GM21390 (cell line): ENCODE measurements around the gene NLRP11.

ENCODE experiments used
- ATAC-seq: cut with Tn5 transposase; IDR thresholded peaks from one replicate; pipeline ENCODE4 v1.9.1; 2021; ENCODE audit not compliant: unreplicated experiment

NLRP11 gene

GRCh38 chr19:55831846-55832245 lies at the start of gene NLRP11:
Gene NLRP11 (minus strand): TSS chr19:55831999. CDS start chr19:55818174, 13,825 bp downstream.
- ATAC-seq = no peak

DNA sequence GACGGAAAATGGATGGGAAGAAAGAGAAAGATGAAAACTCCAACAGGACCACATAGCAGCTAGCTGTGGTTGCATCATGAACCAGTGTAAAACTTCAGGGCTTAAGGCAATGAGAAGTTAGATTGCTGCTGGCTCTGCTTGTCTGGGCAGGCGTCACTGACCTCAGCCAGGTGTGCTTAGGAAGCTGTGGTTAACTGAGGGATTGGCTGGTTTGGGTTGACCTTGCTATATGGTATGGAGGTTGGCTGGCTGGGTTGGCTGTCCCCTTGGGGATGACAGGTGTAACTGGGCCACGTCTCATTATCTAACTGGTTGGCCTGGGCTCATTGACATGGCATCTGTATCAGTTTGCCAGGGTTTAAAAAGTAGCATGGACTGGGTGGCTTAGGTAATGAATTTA lies 45.4 kb upstream of the NLRP11 start:
- no peak for ATAC-seq

- ATAC-seq = no peak
These were observed 38.9 kb upstream of the NLRP11 start for GRCh38 chr19:55870736-55871135.

DNA sequence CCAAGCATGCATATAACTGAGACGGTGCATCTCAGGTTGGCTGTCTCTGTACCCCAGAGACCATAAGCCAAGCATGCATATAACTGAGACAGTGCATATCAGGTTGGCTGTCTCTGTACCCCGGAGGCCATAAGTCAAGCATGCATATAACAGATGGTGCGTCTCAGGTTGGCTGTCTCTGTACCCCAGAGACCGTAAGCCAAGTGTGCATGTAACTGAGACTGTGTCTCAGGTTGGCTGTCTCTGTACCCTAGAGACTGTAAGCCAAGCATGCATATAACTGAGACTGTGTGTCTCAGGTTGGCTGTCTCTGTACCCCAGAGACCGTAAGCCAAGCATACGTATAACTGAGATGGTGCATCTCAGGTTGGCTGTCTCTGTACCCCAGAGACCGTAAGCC lies 35.3 kb upstream of the NLRP11 start:
- ATAC-seq = no peak

- ATAC-seq = no peak
These were observed 34.7 kb upstream of the NLRP11 start for GRCh38 chr19:55866521-55866920.

- ATAC-seq = no peak
These were observed 27.2 kb upstream of the NLRP11 start for GRCh38 chr19:55858969-55859368.

GRCh38 chr19:55858401-55858800 lies 26.6 kb upstream of the NLRP11 start:
- ATAC-seq = no peak

DNA sequence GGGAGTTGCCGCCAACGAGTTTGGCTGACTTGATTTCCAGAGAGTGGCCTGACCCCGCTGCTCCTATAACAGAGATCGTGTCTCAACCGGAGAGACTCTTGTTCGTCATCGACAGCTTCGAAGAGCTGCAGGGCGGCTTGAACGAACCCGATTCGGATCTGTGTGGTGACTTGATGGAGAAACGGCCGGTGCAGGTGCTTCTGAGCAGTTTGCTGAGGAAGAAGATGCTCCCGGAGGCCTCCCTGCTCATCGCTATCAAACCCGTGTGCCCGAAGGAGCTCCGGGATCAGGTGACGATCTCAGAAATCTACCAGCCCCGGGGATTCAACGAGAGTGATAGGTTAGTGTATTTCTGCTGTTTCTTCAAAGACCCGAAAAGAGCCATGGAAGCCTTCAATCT lies 26.2 kb upstream of the NLRP11 start:
- ATAC-seq = no peak

- no peak for ATAC-seq
These were observed 25.4 kb upstream of the NLRP11 start for GRCh38 chr19:55857149-55857548.

- ATAC-seq = no peak
These were observed 23.4 kb upstream of the NLRP11 start for GRCh38 chr19:55855160-55855559.

DNA sequence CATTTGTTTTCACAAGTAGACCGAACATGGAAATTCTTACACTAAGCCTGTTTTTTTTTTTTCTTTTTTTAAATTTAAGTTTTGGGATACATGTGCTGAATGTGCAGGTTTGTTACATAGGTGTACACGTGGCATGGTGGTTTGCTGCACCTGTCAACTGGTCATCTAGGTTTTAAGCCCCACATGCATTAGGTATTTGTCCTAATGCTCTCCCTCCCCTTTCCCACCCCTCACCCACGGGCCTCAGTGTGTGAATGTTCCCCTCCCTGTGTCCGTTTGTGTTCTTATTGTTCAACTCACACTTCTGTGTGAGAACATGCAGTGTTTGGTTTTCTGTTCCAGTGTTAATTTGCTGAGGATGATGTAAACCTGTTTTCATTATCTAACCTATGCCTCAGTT lies 7.1 kb upstream of the NLRP11 start:
- ATAC-seq = no peak

DNA sequence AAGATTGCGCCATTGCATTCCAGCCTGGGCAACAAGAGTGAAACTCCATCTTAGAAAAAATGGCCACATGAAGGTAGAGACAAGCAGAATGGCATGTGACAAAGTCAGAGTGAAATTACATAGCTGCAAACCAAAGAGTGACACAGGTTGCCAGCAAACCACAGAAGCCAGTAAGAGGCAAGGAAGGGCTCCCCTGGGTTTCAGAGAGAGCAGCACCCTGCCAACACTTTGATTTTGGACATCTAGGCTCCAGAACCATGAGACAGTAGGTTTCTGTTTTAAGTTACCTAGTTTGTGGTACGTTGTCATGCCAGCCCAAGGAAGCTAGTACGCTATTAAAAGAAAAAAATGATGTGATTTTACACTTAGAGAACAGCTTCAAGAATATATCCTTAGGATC lies 6.5 kb upstream of the NLRP11 start:
- ATAC-seq = no peak

- ATAC-seq = no peak
These were observed 4.5 kb upstream of the NLRP11 start, which contains the start of gene NLRP4 for GRCh38 chr19:55836340-55836739. Gene NLRP4 (plus strand): TSS chr19:55836540. CDS start chr19:55852081, 15,541 bp downstream.

DNA sequence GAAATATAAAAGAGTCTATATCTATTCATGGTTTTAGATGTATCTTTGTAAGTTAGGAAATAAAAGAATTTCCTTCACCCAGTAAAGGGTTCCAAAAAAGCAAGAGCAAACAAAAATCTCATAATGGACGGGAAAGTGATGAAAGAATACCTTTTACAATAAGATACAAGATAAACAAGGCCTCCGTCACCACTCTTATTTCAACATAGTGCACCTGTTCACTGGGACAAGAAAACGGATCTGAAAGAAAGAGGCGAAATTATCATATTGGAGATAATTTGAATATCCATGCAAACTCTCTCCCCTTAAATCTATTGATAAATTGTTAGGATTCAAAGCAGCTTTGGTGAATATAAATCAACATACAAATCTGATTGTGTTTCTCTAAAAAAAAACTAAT lies 877 bp upstream of the NLRP11 start:
- no peak for ATAC-seq

GRCh38 chr19:55830656-55831055 lies 1.1 kb downstream of the NLRP11 start:
- no peak for ATAC-seq

DNA sequence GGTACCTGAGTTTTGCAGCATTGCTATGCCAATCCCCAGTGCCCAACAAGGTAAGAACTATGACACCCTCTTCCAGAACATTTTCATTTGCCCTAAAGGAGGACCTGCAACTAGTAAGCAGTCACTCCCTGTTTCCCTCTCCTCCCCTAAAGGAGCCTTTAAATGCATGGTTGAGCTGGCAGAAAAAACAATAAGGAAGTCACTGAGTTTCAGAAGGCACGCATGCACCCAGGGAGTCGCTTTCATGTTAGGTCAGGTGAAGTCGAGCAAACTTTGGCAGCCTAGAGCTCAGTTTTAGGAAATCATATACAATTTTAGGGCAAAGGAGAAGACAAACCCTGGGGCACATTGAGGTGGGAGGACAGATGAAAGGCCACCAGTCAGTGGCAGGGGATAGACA lies 11.8 kb downstream of the NLRP11 start:
- ATAC-seq = no peak

DNA sequence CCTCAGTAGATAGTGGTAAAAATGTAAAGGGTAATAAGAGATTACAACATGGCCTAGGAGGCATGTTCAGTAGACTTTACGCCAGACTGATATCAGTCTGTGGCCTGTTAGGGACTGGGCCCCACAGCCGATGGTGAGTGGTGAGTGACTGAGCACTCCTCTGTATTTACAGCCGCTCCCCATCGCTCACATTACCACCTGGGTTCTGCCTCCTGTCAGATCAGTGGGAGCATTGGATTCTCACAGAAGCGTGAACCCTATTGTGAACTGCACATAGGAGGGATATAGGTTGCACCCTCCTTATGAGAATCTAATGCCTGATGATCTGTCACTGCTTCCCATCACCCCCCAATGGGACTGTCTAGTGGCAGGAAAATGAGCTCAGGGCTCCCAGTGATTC lies 17.9 kb downstream of the NLRP11 start:
- no peak for ATAC-seq

GRCh38 chr19:55812449-55812848 lies 19.4 kb downstream of the NLRP11 start:
- no peak for ATAC-seq

- no peak for ATAC-seq
These were observed 20.5 kb downstream of the NLRP11 start for GRCh38 chr19:55811340-55811739.

GRCh38 chr19:55809381-55810058 lies 22.3 kb downstream of the NLRP11 start:
- ATAC-seq = no peak

- no peak for ATAC-seq
These were observed 29.5 kb downstream of the NLRP11 start for GRCh38 chr19:55802281-55802680.

- ATAC-seq = no peak
These were observed 30.4 kb downstream of the NLRP11 start for GRCh38 chr19:55801416-55801815.

GRCh38 chr19:55795021-55795420 lies 36.8 kb downstream of the NLRP11 start:
- ATAC-seq = no peak
